Measurements from ENCODE around the gene ITPRID2. TPM values are rescaled to one million over a fixed set of nuclear protein-coding genes. Genes with fewer than 3 reads are reported as not detected.
A peak's percentile ranks its signal among the peaks of the same experiment; 100 is the strongest.
"Not testable (repeated sequence)": the region's sequence is repeated elsewhere in the genome, so short reads cannot be mapped to it uniquely, and the experiment has no call there.

ITPRID2 gene
- total RNA-seq, 1 donor from 2014 or later, result 40.4 TPM

DNA sequence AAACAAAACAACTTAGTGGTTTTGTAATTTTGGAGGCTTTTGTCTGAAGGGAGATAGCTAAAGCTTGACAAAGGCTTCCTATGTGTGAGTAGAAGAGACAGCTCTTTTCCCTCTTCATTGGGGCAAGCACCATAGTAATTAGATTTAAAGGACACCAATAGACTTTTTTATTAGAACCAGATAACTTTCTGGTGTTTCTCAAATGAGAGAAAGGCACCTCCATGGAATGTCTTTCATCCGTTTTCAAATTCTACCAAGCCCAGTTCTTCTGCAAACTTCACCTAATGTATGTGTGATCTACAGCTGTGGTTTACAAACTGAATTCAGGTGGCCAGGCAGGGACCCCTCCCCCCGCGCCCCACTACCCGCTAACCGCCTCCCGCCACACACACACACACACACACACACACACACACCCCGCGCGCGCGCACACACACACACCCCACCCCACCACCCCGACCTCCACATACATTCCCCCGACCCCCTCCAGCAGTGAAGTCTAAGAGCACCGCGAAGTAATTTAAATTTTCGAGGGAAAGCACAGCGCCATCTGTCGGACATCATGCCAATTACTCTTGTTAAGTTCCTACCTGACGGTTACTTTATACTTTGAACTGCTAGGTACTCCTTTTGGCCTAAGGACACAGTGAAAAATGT is 62.5 kb downstream of the ITPRID2 start:
- Histone ChIP-seq H3K4me2 (peak overlapping the region; percentile 69), H3K4me3 (peak overlapping the region; percentile 48), H3K9ac (no peak overlapping the region), H3K4me1 (peaks cover 4% of the 10 kb centered on the region), H3F3A (ENCODE audit: low read depth) (no peaks in the 10 kb centered on the region), H3K27me3 (no peaks in the 10 kb centered on the region), H4K20me1 (ENCODE audit: low read depth) (no peaks in the 10 kb centered on the region), H3K36me3 (no peaks in the 10 kb centered on the region), H3K9me3 (ENCODE audit: low read depth) (no peaks in the 10 kb centered on the region), H3K27ac (no peak overlapping the region), H2AFZ (replicated peaks) (peak overlapping the region; percentile 75), H3K79me2 (ENCODE audit: low read depth) (no peaks in the 10 kb centered on the region)
- DNase-seq (ENCODE audit: low spot score), result peak; percentile 90
- Mint-ChIP-seq H3K27ac (peak overlapping the region; percentile 68), H3K9me3 (no peaks in the 10 kb centered on the region), H3K36me3 (no peaks in the 10 kb centered on the region), H3K4me3 (peak overlapping the region; percentile 82), H3K4me1 (peaks cover 6% of the 10 kb centered on the region), H3K27me3 (ENCODE audit: insufficient read depth, low read depth) (no peaks in the 10 kb centered on the region)
- peak; percentile 81 for TF ChIP-seq CTCF (IDR thresholded peaks at IDR 0.05)
- no peak for TF ChIP-seq EZH2 (IDR thresholded peaks at IDR 0.05)
- no peak for TF ChIP-seq EZH2phosphoT487 (IDR thresholded peaks at IDR 0.05)

DNA sequence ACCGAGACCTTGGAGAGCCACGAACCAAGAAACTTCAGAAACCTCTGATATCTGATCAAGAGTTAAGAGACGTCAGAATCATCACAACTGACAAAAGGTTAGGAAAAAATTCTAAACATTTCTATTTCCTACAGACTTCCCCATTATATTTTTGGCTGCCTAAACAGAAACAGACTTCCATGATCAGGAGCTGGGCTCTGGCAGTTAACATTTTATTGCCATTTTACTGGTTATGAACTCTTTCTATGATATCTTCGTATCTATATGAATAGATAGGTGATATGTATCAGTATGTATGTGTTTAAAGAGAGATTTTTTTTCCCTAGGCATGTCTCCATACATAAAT is 63.0 kb downstream of the ITPRID2 start:
- H3K4me3 Mint-ChIP-seq, result peak overlapping the region; percentile 82
- H3K36me3 ChIP-seq, result no peaks in the 10 kb centered on the region
- DNase-seq (ENCODE audit: low spot score), result no peak
- no peaks in the 10 kb centered on the region for H3K36me3 Mint-ChIP-seq
- no peak overlapping the region for H3K27ac Mint-ChIP-seq
- H3K27me3 Mint-ChIP-seq (ENCODE audit: insufficient read depth, low read depth), result no peaks in the 10 kb centered on the region
- peak overlapping the region; percentile 69 for H3K4me2 ChIP-seq
- H3K9me3 Mint-ChIP-seq, result no peaks in the 10 kb centered on the region
- peaks cover 4% of the 10 kb centered on the region for H3K4me1 ChIP-seq
- H3K27me3 ChIP-seq, result no peaks in the 10 kb centered on the region
- H2AFZ ChIP-seq (replicated peaks), result peak overlapping the region; percentile 75
- H3K79me2 ChIP-seq (ENCODE audit: low read depth), result no peaks in the 10 kb centered on the region
- TF ChIP-seq EZH2phosphoT487 (IDR thresholded peaks at IDR 0.05) (no peak), EZH2 (IDR thresholded peaks at IDR 0.05) (no peak), CTCF (IDR thresholded peaks at IDR 0.05) (no peak)
- H4K20me1 ChIP-seq (ENCODE audit: low read depth), result no peaks in the 10 kb centered on the region
- H3F3A ChIP-seq (ENCODE audit: low read depth), result no peaks in the 10 kb centered on the region
- no peak overlapping the region for H3K27ac ChIP-seq
- peak overlapping the region; percentile 48 for H3K4me3 ChIP-seq
- H3K4me1 Mint-ChIP-seq, result peaks cover 6% of the 10 kb centered on the region
- H3K9me3 ChIP-seq (ENCODE audit: low read depth), result no peaks in the 10 kb centered on the region
- no peak overlapping the region for H3K9ac ChIP-seq

GRCh38 chr2:181955010-181955409 is 63.5 kb downstream of the ITPRID2 start:
- DNase-seq (ENCODE audit: low spot score), result no peak
- Mint-ChIP-seq H3K4me3 (no peak overlapping the region), H3K9me3 (no peaks in the 10 kb centered on the region), H3K4me1 (peaks cover 6% of the 10 kb centered on the region), H3K27me3 (ENCODE audit: insufficient read depth, low read depth) (no peaks in the 10 kb centered on the region), H3K27ac (no peak overlapping the region), H3K36me3 (no peaks in the 10 kb centered on the region)
- Histone ChIP-seq H3K4me3 (no peak overlapping the region), H3K79me2 (ENCODE audit: low read depth) (no peaks in the 10 kb centered on the region), H2AFZ (replicated peaks) (peak overlapping the region; percentile 75), H3K27me3 (no peaks in the 10 kb centered on the region), H4K20me1 (ENCODE audit: low read depth) (no peaks in the 10 kb centered on the region), H3K9ac (no peak overlapping the region), H3K9me3 (ENCODE audit: low read depth) (no peaks in the 10 kb centered on the region), H3K27ac (no peak overlapping the region), H3K4me1 (peaks cover 4% of the 10 kb centered on the region), H3K36me3 (no peaks in the 10 kb centered on the region), H3F3A (ENCODE audit: low read depth) (no peaks in the 10 kb centered on the region), H3K4me2 (no peak overlapping the region)
- TF ChIP-seq EZH2 (IDR thresholded peaks at IDR 0.05) (no peak), EZH2phosphoT487 (IDR thresholded peaks at IDR 0.05) (no peak), CTCF (IDR thresholded peaks at IDR 0.05) (no peak)

- H3K79me2 ChIP-seq (ENCODE audit: low read depth); H3K4me3 Mint-ChIP-seq; H3K27me3 Mint-ChIP-seq (ENCODE audit: insufficient read depth, low read depth); H3K27ac ChIP-seq; H3K9ac ChIP-seq; H3K9me3 Mint-ChIP-seq; DNase-seq (ENCODE audit: low spot score); H3F3A ChIP-seq (ENCODE audit: low read depth); H3K4me1 ChIP-seq; H3K27me3 ChIP-seq; H3K4me3 ChIP-seq; H3K4me1 Mint-ChIP-seq; H3K36me3 Mint-ChIP-seq; H3K36me3 ChIP-seq; H4K20me1 ChIP-seq (ENCODE audit: low read depth); H3K9me3 ChIP-seq (ENCODE audit: low read depth); H3K4me2 ChIP-seq; H2AFZ ChIP-seq (replicated peaks); H3K27ac Mint-ChIP-seq: not testable (repeated sequence)
Measured at GRCh38 chr2:181955866-181956265, 64.3 kb downstream of the ITPRID2 start.

All from neural progenitor cell (in vitro differentiated cells).